IMR-90 (cell line): ENCODE data around the gene MPPED1.

Experiments
- CHD1 ChIP-seq: IDR thresholded peaks from 2 replicates; pipeline ENCODE4 v1.6.1; 2012; ENCODE audit warnings: low read depth, low read length, improper control_type of control experiment
- CTCF ChIP-seq: conservative IDR thresholded peaks from 2 replicates; pipeline ENCODE4 v1.5.1; 2012; ENCODE audit warnings: mild to moderate bottlenecking, low read depth, low read length, improper control_type of control experiment
- FOS ChIP-seq: fragments of 150-350 bp; IDR thresholded peaks from 2 replicates; pipeline ENCODE4 v1.6.1; 2016; ENCODE audit warnings: low read depth, low read length
- MAFK ChIP-seq: IDR thresholded peaks from 2 replicates; pipeline ENCODE4 v1.6.1; 2012; ENCODE audit warnings: low read depth, low read length, improper control_type of control experiment
- MAZ ChIP-seq: IDR thresholded peaks from 2 replicates; pipeline ENCODE4 v1.6.1; 2012; ENCODE audit warnings: low read depth, mild to moderate bottlenecking, low read length, improper control_type of control experiment, moderate library complexity, borderline replicate concordance
- POLR2A ChIP-seq: IDR thresholded peaks from 2 replicates; pipeline ENCODE4 v1.6.1; 2012; ENCODE audit warnings: mild to moderate bottlenecking, low read depth, low read length
- RAD21 ChIP-seq: IDR thresholded peaks from 2 replicates; pipeline ENCODE4 v1.6.1; 2012; ENCODE audit warnings: low read length, improper control_type of control experiment
- RCOR1 ChIP-seq: IDR thresholded peaks from 2 replicates; pipeline ENCODE4 v1.6.1; 2012; ENCODE audit warnings: mild to moderate bottlenecking, low read length, improper control_type of control experiment; ENCODE audit not compliant: insufficient replicate concordance
- RFX5 ChIP-seq: IDR thresholded peaks from 2 replicates; pipeline ENCODE4 v1.8.0; 2012; ENCODE audit warnings: low read depth, mild to moderate bottlenecking, low read length, moderate library complexity
- SMC3 ChIP-seq: fragments of 150-350 bp; IDR thresholded peaks from 2 replicates; pipeline ENCODE4 v1.6.1; 2016; ENCODE audit warnings: low read depth, mild to moderate bottlenecking, antibody characterized with exemption, low read length, moderate library complexity
- TF ChIP-seq, protein P1 (sequence below): fragments of 150-350 bp; IDR thresholded peaks from 2 replicates; pipeline ENCODE4 v1.6.1; 2016; ENCODE audit warnings: low read depth, mild to moderate bottlenecking, low read length, moderate library complexity, borderline replicate concordance

DNA sequence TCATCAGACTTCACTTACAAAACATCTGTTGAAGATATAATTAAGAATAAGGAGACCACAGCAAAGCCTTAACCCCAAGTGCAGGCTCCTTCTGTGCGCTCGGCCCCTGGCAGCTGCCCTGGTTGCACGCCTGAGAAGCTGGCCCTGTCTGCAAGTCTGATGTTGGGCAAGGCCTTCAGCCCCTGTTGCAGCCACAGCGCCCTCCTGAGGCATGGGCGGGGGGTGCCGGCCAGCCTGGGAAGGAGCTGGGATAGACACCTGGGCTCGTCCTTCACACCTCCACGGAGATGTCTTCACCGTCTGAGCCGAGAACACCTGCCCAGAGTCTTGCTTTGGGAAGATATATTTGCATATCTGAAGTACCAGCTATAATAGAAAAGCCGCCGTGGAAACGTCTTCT is 104.1 kb downstream of the MPPED1 start:
- TF ChIP-seq CTCF, result no peak
- TF ChIP-seq SMC3, result no peak
- TF ChIP-seq POLR2A, result no peak
- no peak for TF ChIP-seq MAZ
- TF ChIP-seq, protein P1, sequence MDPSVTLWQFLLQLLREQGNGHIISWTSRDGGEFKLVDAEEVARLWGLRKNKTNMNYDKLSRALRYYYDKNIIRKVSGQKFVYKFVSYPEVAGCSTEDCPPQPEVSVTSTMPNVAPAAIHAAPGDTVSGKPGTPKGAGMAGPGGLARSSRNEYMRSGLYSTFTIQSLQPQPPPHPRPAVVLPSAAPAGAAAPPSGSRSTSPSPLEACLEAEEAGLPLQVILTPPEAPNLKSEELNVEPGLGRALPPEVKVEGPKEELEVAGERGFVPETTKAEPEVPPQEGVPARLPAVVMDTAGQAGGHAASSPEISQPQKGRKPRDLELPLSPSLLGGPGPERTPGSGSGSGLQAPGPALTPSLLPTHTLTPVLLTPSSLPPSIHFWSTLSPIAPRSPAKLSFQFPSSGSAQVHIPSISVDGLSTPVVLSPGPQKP, result no peak
- no peak for TF ChIP-seq RCOR1
- no peak for TF ChIP-seq RFX5
- no peak for TF ChIP-seq MAFK
- no peak for TF ChIP-seq CHD1
- no peak for TF ChIP-seq RAD21
- no peak for TF ChIP-seq FOS
